Kidney epithelial cell (primary cell): ENCODE data around the gene SYNDIG1. TPM values are rescaled to one million over a fixed set of nuclear protein-coding genes. Genes with fewer than 3 reads are reported as not detected.

Source experiments
- DNase-seq: peaks from one replicate; pipeline ENCODE4 v3.0.0-alpha.2; 2010; ENCODE audit warnings: low read depth
- H3K27me3 ChIP-seq: 2 replicates; pipeline ENCODE4 v1.6.0; 2011; ENCODE audit warnings: low read length; ENCODE audit not compliant: control insufficient read depth, insufficient read depth
- H3K36me3 ChIP-seq: 2 replicates; pipeline ENCODE4 v1.5.1; 2011; ENCODE audit warnings: low read length; ENCODE audit not compliant: control insufficient read depth, insufficient read depth
- H3K4me3 ChIP-seq: 2 replicates; pipeline ENCODE4 v1.5.1; 2011; ENCODE audit warnings: low read depth, mild to moderate bottlenecking, control low read depth, low read length
- total RNA-seq: library from RNA; depleted of rRNA; stranded (reverse); fragments of >200 nt; gene quantifications from 2 replicates; pipeline ENCODE4 v1.2.3, GENCODE V29; 2015
- TF ChIP-seq, protein P1 (sequence below): IDR thresholded peaks from 2 replicates; pipeline ENCODE4 v1.5.1; 2011; ENCODE audit warnings: mild to moderate bottlenecking, moderate library complexity, low read length, control low read depth, inconsistent platforms; ENCODE audit not compliant: insufficient read depth, poor library complexity, severe bottlenecking

SYNDIG1 gene
- total RNA-seq, 1 donor from 2014 or later, result 0.67 TPM

DNA sequence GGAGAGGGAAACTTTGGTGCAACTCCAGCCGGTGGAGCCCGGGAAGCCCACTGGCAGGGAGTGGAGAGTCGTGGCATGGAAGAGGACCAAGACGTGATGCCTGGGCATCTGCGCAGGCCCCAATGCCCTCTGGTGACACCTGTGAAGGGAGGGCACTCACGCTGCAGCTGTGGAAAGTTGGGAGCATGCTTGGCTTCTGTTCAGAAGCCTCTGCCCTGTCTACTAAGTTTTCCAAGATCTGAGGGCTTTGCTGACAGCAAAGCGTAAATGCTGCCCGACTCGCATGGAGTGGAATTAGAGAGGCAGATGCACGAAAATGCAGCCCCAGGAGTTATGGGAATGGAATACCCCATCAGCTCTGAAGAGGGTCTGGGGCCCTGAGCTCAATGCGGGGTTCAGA lies 75.7 kb downstream of the SYNDIG1 start:
- H3K27me3 ChIP-seq, result no peaks in the 10 kb centered on the region
- no peak overlapping the region for H3K4me3 ChIP-seq
- TF ChIP-seq, protein P1, sequence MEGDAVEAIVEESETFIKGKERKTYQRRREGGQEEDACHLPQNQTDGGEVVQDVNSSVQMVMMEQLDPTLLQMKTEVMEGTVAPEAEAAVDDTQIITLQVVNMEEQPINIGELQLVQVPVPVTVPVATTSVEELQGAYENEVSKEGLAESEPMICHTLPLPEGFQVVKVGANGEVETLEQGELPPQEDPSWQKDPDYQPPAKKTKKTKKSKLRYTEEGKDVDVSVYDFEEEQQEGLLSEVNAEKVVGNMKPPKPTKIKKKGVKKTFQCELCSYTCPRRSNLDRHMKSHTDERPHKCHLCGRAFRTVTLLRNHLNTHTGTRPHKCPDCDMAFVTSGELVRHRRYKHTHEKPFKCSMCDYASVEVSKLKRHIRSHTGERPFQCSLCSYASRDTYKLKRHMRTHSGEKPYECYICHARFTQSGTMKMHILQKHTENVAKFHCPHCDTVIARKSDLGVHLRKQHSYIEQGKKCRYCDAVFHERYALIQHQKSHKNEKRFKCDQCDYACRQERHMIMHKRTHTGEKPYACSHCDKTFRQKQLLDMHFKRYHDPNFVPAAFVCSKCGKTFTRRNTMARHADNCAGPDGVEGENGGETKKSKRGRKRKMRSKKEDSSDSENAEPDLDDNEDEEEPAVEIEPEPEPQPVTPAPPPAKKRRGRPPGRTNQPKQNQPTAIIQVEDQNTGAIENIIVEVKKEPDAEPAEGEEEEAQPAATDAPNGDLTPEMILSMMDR, result no peak
- DNase-seq, result no peak
- no peaks in the 10 kb centered on the region for H3K36me3 ChIP-seq

DNA sequence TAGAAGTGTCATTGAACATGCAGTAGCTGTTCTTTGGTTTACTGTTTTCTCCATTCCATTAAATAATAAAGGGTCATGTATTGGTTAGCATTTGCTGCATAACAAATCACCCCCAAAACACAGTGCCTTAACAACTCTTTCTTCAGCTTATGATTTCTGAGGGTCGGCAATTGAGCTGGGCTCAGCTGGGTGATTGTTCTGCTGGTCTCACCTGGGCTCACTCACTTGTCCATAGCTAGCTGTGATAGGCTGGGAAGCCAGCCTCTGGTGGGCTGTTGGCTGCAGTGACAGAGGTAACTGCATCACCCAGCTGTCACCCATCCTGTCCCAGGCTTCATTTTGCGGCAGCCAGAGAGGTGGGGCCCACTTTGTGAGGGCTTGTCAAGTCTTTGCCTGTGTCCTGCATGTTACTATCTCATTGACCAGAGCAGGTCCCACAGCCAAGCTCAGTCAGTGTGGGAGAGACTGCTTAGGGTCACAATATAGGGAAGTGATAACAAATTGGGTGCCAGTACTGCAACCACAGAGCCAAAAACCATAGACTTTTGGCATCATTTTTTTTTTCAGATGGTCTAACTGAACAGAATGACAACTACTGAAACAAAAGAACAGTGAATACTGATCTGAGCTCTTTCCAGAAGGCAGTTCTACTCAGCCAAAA lies 76.9 kb downstream of the SYNDIG1 start:
- no peaks in the 10 kb centered on the region for H3K27me3 ChIP-seq
- no peak for DNase-seq
- H3K36me3 ChIP-seq, result no peaks in the 10 kb centered on the region
- H3K4me3 ChIP-seq, result no peak overlapping the region
- TF ChIP-seq, protein P1, result no peak

DNA sequence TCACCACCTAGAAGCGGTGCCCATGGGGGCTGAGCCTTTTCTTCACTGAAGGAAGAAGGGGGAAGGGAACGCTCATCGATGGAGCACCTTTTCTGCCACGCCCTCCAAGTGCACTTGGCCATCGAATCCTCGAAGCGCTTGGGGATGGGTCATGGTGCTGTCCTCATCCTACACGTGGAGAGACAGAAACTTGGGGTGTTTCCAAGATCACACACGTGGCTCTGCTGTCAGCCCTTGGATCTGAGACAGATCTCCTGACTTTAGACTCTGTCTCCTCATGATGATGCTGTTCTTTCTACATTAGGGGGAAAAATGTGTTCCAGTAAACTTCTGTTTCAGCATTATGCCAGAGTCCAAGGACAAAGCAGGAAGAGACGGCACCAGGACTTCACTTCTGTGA lies 78.5 kb downstream of the SYNDIG1 start:
- Histone ChIP-seq H3K4me3 (no peak overlapping the region), H3K27me3 (no peaks in the 10 kb centered on the region), H3K36me3 (no peaks in the 10 kb centered on the region)
- TF ChIP-seq, protein P1, result no peak
- no peak for DNase-seq

DNA sequence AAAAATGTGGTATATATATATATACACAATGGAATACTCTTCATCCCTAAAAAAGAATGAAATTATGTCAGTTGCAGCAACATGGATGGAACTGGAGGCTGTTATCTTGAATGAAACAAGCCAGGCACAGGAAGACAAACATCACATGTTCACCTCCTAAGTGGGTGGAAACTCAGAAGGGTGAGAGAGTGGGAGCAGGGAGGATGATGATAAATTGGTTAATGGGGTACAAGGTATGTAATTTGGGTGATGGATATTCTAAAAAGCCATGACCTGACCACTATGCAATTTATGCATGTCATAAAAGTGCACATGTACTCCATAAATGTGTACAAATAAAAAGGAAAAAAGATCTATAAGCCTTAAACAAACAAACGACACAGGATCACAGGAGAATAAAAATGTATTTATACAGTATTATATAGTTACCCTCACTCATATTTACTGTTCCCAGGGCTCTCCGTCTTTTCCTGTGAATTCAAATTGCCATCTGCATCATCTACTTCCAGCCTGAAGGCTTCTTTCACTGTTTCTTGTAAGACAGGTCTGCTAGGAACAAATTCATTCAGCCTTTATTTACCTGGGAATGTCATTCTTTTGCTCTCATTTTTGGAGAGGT lies 89.8 kb downstream of the SYNDIG1 start:
- Histone ChIP-seq H3K36me3 (no peaks in the 10 kb centered on the region), H3K27me3 (no peaks in the 10 kb centered on the region), H3K4me3 (no peak overlapping the region)
- no peak for DNase-seq
- TF ChIP-seq, protein P1, result no peak

DNA sequence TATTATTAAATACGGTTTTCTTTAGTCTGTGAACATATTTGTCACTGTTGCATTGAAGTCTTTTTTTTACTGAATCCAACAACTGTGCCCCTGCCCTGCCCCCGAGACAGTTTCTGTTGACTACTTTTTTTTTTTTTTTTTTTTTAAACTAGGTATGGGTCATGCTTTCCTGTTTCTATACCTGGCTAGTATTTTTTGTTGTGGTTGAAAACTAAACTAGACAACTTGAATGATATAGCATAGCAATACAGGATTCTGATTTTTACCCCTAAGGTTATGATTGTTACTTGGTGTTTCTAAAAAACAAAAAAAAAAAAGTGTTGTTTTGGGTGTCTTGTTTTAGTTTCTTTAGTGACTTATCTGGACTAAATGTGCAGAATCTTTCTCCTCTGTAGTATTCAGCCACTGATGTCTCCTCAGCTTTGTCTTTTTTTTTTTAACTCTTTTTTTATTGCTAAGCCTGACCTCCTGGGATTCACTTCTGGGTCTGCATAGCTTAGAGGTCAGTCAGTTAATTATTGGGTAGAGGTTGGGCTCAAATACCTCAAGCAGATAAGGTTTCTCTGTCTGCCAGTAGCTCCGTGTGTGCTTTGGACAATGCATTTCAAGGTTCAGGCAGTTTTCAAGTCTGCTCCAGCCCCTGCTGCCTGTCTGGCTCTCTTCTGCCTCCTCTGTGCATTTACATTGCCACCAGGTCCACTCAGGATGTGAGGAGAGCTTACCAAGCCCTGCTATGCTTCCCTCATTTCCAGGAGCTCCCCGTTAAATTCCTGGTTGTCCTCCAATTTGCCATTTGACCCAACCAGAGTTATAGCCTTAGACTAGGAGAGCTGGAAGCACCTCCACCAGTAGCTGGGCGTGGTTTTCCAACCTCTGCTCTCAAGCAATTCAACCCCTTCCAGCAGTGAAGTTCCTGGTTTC lies 91.4 kb downstream of the SYNDIG1 start:
- H3K36me3 ChIP-seq, result no peaks in the 10 kb centered on the region
- no peaks in the 10 kb centered on the region for H3K27me3 ChIP-seq
- H3K4me3 ChIP-seq, result no peak overlapping the region
- no peak for DNase-seq
- TF ChIP-seq, protein P1, result no peak
